Neural progenitor cell (in vitro differentiated cells): Measurements from ENCODE around the gene GIGYF2. TPM values are rescaled to one million over a fixed set of nuclear protein-coding genes. Genes with fewer than 3 reads are reported as not detected.
"Not testable (repeated sequence)": the region's sequence is repeated elsewhere in the genome, so short reads cannot be mapped to it uniquely, and the experiment has no call there.

Experiments
- DNase-seq: peaks from one replicate; pipeline ENCODE4 v3.0.0-alpha.2; 2016; ENCODE audit warnings: low spot score
- H2AFZ ChIP-seq: fragments of 200-600 bp; sonication (generic); replicated peaks from 2 replicates; pipeline ENCODE4 v1.6.1; 2016; ENCODE audit warnings: antibody characterized with exemption
- H3F3A ChIP-seq: fragments of 200-600 bp; sonication (generic); 2 replicates; pipeline ENCODE4 v1.6.1; 2016; ENCODE audit warnings: antibody characterized with exemption, low read depth
- H3K27ac ChIP-seq: fragments of 200-600 bp; sonication (generic); 2 replicates; pipeline ENCODE4 v1.5.1; 2016; ENCODE audit warnings: mild to moderate bottlenecking
- H3K27me3 ChIP-seq: fragments of 200-600 bp; sonication (generic); 2 replicates; pipeline ENCODE4 v1.6.1; 2016; ENCODE audit warnings: mild to moderate bottlenecking, moderate library complexity
- H3K36me3 ChIP-seq: fragments of 200-600 bp; sonication (generic); 2 replicates; pipeline ENCODE4 v1.5.1; 2016
- H3K4me1 ChIP-seq: fragments of 200-600 bp; sonication (generic); 2 replicates; pipeline ENCODE4 v1.6.1; 2016; ENCODE audit warnings: mixed run types
- H3K4me2 ChIP-seq: fragments of 200-600 bp; sonication (generic); 2 replicates; pipeline ENCODE4 v1.6.1; 2016
- H3K4me3 ChIP-seq: fragments of 200-600 bp; sonication (generic); 2 replicates; pipeline ENCODE4 v1.5.1; 2016
- H3K79me2 ChIP-seq: fragments of 200-600 bp; sonication (generic); 2 replicates; pipeline ENCODE4 v1.6.1; 2016; ENCODE audit warnings: low read depth
- H3K9ac ChIP-seq: fragments of 200-600 bp; sonication (generic); 2 replicates; pipeline ENCODE4 v1.6.1; 2016
- H3K9me3 ChIP-seq: fragments of 200-600 bp; sonication (generic); 2 replicates; pipeline ENCODE4 v1.5.1; 2016; ENCODE audit warnings: low read depth
- H4K20me1 ChIP-seq: fragments of 200-600 bp; sonication (generic); 2 replicates; pipeline ENCODE4 v1.6.1; 2016; ENCODE audit warnings: low read depth
- H3K27ac Mint-ChIP-seq: 3 replicates; pipeline ENCODE4 v1.8.0; 2021; ENCODE audit warnings: mixed read lengths
- H3K27me3 Mint-ChIP-seq: 2 replicates; pipeline ENCODE4 v1.8.0; 2022; ENCODE audit warnings: low read depth, mild to moderate bottlenecking, inconsistent platforms, moderate library complexity, mixed read lengths; ENCODE audit not compliant: insufficient read depth
- H3K36me3 Mint-ChIP-seq: 3 replicates; pipeline ENCODE4 v1.8.0; 2021; ENCODE audit warnings: mixed read lengths
- H3K4me1 Mint-ChIP-seq: 3 replicates; pipeline ENCODE4 v1.8.0; 2021; ENCODE audit warnings: mixed read lengths
- H3K4me3 Mint-ChIP-seq: 3 replicates; pipeline ENCODE4 v1.8.0; 2021; ENCODE audit warnings: mild to moderate bottlenecking, moderate library complexity, mixed read lengths
- H3K9me3 Mint-ChIP-seq: 3 replicates; pipeline ENCODE4 v1.8.0; 2020; ENCODE audit warnings: mixed read lengths
- CTCF ChIP-seq: fragments of 200-600 bp; sonication (generic); IDR thresholded peaks from 2 replicates; pipeline ENCODE4 v1.5.1; 2017; ENCODE audit warnings: antibody characterized with exemption, mild to moderate bottlenecking
- EZH2 ChIP-seq: fragments of 200-600 bp; sonication (generic); IDR thresholded peaks from 2 replicates; pipeline ENCODE4 v1.6.1; 2017; ENCODE audit warnings: antibody characterized with exemption, mild to moderate bottlenecking, moderate library complexity
- EZH2phosphoT487 ChIP-seq: fragments of 200-600 bp; sonication (generic); IDR thresholded peaks from 2 replicates; pipeline ENCODE4 v1.6.1; 2017; ENCODE audit warnings: antibody characterized with exemption
- small RNA-seq: library from RNA; depleted of rRNA; stranded (forward); fragments of <200 nt; gene quantifications from one replicate; pipeline ENCODE3, GENCODE V24; 2015
- total RNA-seq: library from RNA; depleted of rRNA; stranded (reverse); fragments of >200 nt; gene quantifications from 2 replicates; pipeline ENCODE4 v1.2.3, GENCODE V29; 2015; ENCODE audit warnings: low replicate concordance

Gene GIGYF2
- total RNA-seq, 1 donor from 2014 or later, result 76.3 TPM

- Histone ChIP-seq H3K4me3 (no peak overlapping the region), H3K4me2 (no peak overlapping the region), H3K27ac (no peak overlapping the region), H3K36me3 (no peaks in the 10 kb centered on the region), H3F3A (peaks cover 11% of the 10 kb centered on the region), H3K79me2 (no peaks in the 10 kb centered on the region), H2AFZ (no peak overlapping the region), H3K9ac (no peak overlapping the region), H3K4me1 (peaks cover 19% of the 10 kb centered on the region), H3K27me3 (peaks cover 52% of the 10 kb centered on the region), H4K20me1 (peaks cover 5% of the 10 kb centered on the region), H3K9me3 (no peaks in the 10 kb centered on the region)
- H3K4me3 Mint-ChIP-seq, result no peak overlapping the region
- H3K4me1 Mint-ChIP-seq, result peaks cover 15% of the 10 kb centered on the region
- H3K27me3 Mint-ChIP-seq, result peaks cover 10% of the 10 kb centered on the region
- no peak for DNase-seq
- peaks cover 3% of the 10 kb centered on the region for H3K9me3 Mint-ChIP-seq
- no peak for TF ChIP-seq EZH2
- TF ChIP-seq EZH2phosphoT487, result no peak
- no peak for TF ChIP-seq CTCF
- H3K27ac Mint-ChIP-seq, result no peak overlapping the region
- H3K36me3 Mint-ChIP-seq, result no peaks in the 10 kb centered on the region
Measured at GRCh38 chr2:232903989-232904388, 206.9 kb downstream of the GIGYF2 start.

GRCh38 chr2:232906867-232907717 is 210.0 kb downstream of the GIGYF2 start:
- H3K79me2 ChIP-seq, H3K36me3 ChIP-seq, H3K4me1 ChIP-seq, H3K4me3 ChIP-seq, H3K9ac ChIP-seq, H4K20me1 ChIP-seq, H3K9me3 ChIP-seq, H2AFZ ChIP-seq: not testable (repeated sequence)
- H3K27ac Mint-ChIP-seq, result peak overlapping the region; percentile 42
- H3K27ac ChIP-seq, result peak overlapping the region; percentile 11
- H3K27me3 Mint-ChIP-seq, result peaks cover 19% of the 10 kb centered on the region
- H3K9me3 Mint-ChIP-seq, result peaks cover 29% of the 10 kb centered on the region
- peaks cover 11% of the 10 kb centered on the region for H3K4me1 Mint-ChIP-seq
- H3K4me3 Mint-ChIP-seq, result peak overlapping the region; percentile 32
- peaks cover 10% of the 10 kb centered on the region for H3K36me3 Mint-ChIP-seq
- peaks cover 11% of the 10 kb centered on the region for H3F3A ChIP-seq
- H3K27me3 ChIP-seq, result peaks cover 22% of the 10 kb centered on the region
- DNase-seq, result peak; percentile 72
- peak overlapping the region; percentile 67 for H3K4me2 ChIP-seq

- not testable (repeated sequence) for H3K4me3 Mint-ChIP-seq, H3K4me1 ChIP-seq, H3K9me3 ChIP-seq, H4K20me1 ChIP-seq, H3K4me1 Mint-ChIP-seq, H3K27ac Mint-ChIP-seq, H3K27ac ChIP-seq, H3K4me3 ChIP-seq, DNase-seq, H3K9ac ChIP-seq, H2AFZ ChIP-seq, H3K79me2 ChIP-seq, H3K36me3 ChIP-seq
- Mint-ChIP-seq H3K36me3 (peaks cover 10% of the 10 kb centered on the region), H3K9me3 (peaks cover 29% of the 10 kb centered on the region), H3K27me3 (peaks cover 18% of the 10 kb centered on the region)
- peaks cover 16% of the 10 kb centered on the region for H3K27me3 ChIP-seq
- peak overlapping the region; percentile 67 for H3K4me2 ChIP-seq
- peaks cover 11% of the 10 kb centered on the region for H3F3A ChIP-seq
Measured at GRCh38 chr2:232907718-232908085, 210.6 kb downstream of the GIGYF2 start.

GRCh38 chr2:232908695-232909094 is 211.6 kb downstream of the GIGYF2 start:
- Histone ChIP-seq H3K4me1 (peaks cover 8% of the 10 kb centered on the region), H4K20me1 (peaks cover 5% of the 10 kb centered on the region), H3K4me3 (no peak overlapping the region), H3K4me2 (no peak overlapping the region), H3K9ac (no peak overlapping the region), H3K36me3 (no peaks in the 10 kb centered on the region), H3K27me3 (peaks cover 6% of the 10 kb centered on the region), H3K79me2 (no peaks in the 10 kb centered on the region), H3F3A (peaks cover 11% of the 10 kb centered on the region), H3K27ac (no peak overlapping the region), H3K9me3 (no peaks in the 10 kb centered on the region), H2AFZ (no peak overlapping the region)
- H3K9me3 Mint-ChIP-seq, result peaks cover 29% of the 10 kb centered on the region
- H3K27ac Mint-ChIP-seq, result no peak overlapping the region
- TF ChIP-seq EZH2 (no peak), CTCF (no peak), EZH2phosphoT487 (no peak)
- peaks cover 7% of the 10 kb centered on the region for H3K4me1 Mint-ChIP-seq
- no peak for DNase-seq
- H3K4me3 Mint-ChIP-seq, result no peak overlapping the region
- peaks cover 10% of the 10 kb centered on the region for H3K36me3 Mint-ChIP-seq
- peaks cover 15% of the 10 kb centered on the region for H3K27me3 Mint-ChIP-seq

Small RNAs within 50 kb of the gene (small RNA-seq; reads per million reads assigned to genes)
- not detected for gene RF00019
- 0.20 reads per million for gene RN7SL359P
- not detected for gene RNU6-107P

Other genes with a start within 250 kb of the GIGYF2 start
- not detected in 2 replicates for gene ALPI, start 241.2 kb upstream of the GIGYF2 start, total RNA-seq
- 0.84 and 3.8 TPM in 2 replicates for gene ECEL1, start 209.5 kb upstream of the GIGYF2 start, total RNA-seq
- not detected in 2 replicates for gene PRSS56, start 176.9 kb upstream of the GIGYF2 start, total RNA-seq
- 0.19 TPM in 1 of 2 replicates, not detected in the other for gene CHRND, start 171.2 kb upstream of the GIGYF2 start, total RNA-seq
- not detected in 2 replicates for gene CHRNG, start 157.6 kb upstream of the GIGYF2 start, total RNA-seq
- 12.2 and 14.6 TPM in 2 replicates for gene TIGD1, start 146.8 kb upstream of the GIGYF2 start, total RNA-seq
- gene EIF4E2, start 146.6 kb upstream of the GIGYF2 start, total RNA-seq, result 72.5 and 97.0 TPM in 2 replicates
- gene EFHD1, start 63.7 kb upstream of the GIGYF2 start, total RNA-seq, result 5.9 and 7.0 TPM in 2 replicates
- 19.6 and 21.9 TPM in 2 replicates for gene KCNJ13, start 79.2 kb downstream of the GIGYF2 start, total RNA-seq
- 2.6 TPM in 1 of 2 replicates, not detected in the other for gene SNORC, start 172.9 kb downstream of the GIGYF2 start, total RNA-seq